HG02938 (cell line): ENCODE results near the gene STON1.
A peak's percentile ranks its signal among the peaks of the same experiment; 100 is the strongest.
"Not testable (repeated sequence)": the region's sequence is repeated elsewhere in the genome, so short reads cannot be mapped to it uniquely, and the experiment has no call there.

ENCODE experiments used
- ATAC-seq: cut with Tn5 transposase; IDR thresholded peaks from one replicate; pipeline ENCODE4 v1.9.1; 2021; ENCODE audit warnings: mild to moderate bottlenecking, moderate library complexity; ENCODE audit not compliant: unreplicated experiment

STON1 gene

DNA sequence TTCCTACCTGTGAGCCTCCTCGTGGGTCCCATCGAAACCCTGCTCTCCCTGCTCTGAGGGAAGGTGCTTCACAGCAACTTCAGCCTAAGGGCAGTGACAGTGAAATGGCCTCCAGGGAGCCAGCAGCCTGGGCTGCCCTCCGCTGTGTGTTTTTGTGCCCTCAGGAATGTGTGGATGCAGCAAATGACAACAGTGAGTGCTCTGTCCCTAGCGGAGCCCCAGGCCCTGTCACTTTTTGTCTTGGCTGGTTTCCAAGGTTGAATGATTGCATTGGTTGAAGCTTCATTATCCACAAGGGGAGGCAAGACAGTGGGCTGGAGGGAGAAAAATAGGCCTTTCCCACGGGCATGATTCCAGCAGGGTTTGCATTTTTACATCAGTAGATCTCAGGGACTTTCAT, 42.9 kb downstream of the STON1 start:
- no peak for ATAC-seq

DNA sequence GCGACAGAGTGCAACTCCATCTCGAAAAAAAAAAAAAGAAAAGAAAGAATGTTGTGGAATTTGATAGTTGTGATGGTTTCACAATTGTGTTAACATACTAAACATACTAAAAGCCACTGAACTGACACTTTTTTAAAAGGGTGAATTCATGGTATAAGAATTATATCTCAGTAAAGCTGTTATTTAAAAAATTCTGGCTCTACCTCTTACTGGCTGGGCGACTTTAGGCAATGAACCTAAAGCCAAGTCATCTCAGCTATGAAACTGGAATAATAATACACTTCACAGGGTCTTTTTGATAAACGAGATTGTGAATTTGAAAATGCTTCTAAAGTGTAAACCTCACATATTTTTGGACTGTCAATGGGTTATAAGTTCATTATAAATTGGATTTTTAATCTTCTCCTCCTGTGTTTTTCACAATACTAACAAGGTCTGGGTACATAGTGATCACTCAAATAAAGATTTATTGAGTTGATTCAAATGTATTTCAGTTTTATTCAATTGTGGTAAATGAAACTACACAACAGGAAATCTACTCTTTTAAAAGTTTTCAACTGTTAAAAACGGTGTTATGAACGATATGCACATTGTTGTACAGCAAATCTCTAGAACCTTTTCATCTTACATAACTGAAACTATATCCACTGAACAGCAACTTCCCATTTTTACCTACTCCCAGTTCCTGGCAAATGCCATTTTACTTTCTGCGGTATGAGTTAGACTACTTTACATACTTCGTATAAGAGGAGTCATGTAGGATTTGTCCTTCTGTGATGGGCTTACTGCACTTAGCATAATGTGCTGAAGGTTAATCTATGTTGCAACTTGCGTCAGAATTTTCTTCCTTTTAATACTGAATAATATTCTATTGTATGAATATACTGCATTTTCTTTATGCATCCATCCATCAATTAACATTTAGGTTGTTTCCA, 44.7 kb downstream of the STON1 start:
- ATAC-seq: no peak

DNA sequence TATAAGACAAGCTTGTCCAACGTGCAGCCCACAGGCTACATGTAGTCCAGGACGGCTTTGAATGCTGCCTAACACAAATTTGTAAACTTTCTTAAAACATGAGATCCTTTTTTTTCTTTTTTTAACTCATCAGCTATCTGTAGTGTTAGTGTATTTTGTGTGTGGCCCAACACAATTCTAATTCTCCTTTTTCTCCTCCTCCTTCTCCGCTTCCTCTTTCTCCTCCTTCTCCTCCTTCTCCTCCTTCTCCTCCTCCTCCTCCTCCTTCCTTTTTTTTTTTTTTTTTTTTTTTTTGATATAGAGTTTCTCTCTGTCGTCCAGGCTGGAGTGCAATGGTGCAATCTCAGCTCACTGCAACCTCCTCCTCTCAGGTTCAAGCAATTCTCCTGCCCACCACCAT, 48.4 kb downstream of the STON1 start:
- ATAC-seq: no peak

GRCh38 chr2:48583961-48584360, 54.0 kb downstream of the STON1 start:
- no peak for ATAC-seq

- no peak for ATAC-seq
Measured at GRCh38 chr2:48584551-48584950, 54.6 kb downstream of the STON1 start.

DNA sequence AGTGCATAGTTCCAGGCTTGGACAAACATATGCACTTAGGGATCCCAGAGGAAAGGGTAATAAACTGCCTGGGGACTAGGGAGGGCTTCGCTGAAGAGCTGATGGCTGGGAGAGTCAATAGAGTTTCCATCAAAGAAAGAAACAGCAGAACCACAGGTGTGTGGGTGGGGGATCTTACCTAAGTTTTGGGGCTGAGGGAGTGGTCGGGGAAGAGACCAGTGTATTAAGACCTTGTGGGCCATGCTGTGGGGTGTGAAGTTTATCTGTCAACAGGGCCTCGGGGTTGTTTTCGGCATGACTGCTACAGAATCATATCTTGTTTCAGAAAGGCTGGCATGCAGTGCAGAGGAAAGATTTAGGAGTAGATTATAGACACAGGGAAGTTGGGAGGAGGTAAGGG, 56.5 kb downstream of the STON1 start:
- ATAC-seq: no peak

GRCh38 chr2:48587560-48587959, 57.6 kb downstream of the STON1 start:
- no peak for ATAC-seq

DNA sequence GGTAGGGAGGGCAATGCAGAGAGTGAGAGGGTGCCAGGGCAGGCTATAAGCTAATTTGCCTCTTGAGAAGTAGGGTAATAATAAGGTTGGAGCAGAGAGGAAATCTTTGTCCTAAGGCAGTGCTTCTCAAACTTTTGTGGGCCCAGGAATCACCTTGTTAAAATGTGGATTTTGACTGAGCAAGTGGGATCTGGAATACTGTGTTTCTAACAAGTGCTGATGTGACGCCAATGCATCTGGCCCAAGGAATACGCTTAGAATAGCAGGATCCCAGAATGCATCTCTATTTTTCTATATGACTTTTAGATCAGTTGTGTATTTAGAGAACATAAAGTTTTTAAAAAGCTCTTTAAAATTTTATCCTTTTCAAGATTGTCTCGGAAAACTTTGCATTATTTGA, 58.0 kb downstream of the STON1 start:
- ATAC-seq: no peak

DNA sequence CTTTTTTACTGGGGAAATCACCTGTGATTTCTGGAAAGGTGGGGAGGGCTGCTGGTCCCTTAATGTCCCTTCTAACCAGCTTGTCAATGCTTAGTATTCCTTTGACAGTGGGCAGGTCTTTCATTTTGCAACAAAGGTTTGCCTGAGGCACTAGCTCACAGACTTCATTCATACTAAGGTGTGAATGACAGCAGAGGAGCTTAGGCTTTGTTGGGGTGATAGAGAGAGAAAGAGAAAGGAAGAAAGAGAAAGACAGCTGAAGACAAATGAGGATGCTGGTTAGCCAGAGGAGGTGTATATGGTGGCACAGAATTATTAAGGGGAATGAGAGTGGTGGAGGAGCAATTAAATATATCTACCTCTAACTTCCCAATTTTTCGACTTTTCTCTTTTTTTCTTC, 58.8 kb downstream of the STON1 start:
- ATAC-seq: no peak

- ATAC-seq: no peak
Measured at GRCh38 chr2:48589170-48589767, 59.3 kb downstream of the STON1 start.

DNA sequence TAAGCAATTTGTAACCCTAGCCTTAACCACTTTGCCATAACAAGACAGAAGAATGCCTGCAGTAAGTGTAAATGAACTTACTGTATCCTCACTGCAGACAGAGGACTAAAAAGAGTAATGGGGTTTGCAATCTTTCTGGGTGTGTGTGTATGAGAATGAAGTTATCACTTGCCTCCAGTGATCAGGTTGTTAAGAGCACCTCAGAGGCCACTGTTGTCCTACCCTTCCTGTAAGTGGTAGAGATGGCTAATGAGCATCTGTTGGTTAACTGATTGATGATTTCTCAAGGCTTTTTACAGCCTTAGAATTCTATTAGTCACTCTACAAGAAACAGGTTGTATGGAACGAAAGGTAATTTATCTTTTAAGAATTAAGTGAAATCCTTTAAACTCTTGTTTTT, 60.1 kb downstream of the STON1 start:
- ATAC-seq: no peak

- no peak for ATAC-seq
Measured at GRCh38 chr2:48592067-48592466, 62.1 kb downstream of the STON1 start.

GRCh38 chr2:48596751-48597150, 66.8 kb downstream of the STON1 start:
- ATAC-seq: not testable (repeated sequence)

DNA sequence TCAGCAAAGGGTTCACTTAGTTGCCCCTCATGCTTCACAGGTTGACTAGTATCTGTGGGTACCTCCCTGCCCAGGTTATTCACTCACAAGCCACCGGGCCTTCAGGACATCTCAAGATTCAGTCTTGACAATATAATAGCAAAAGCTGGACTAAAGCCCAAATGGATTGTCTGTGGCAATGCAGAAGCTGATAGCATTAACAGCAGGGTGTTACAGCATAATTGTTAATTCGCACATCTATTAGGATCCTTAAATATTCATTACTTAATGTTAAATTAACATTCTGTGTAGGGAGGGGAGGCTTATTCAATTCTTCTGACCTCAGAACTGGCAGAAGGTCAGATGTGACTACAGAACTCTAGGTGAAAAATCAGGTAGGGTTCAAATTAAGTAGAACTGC, 67.5 kb downstream of the STON1 start:
- ATAC-seq: no peak

DNA sequence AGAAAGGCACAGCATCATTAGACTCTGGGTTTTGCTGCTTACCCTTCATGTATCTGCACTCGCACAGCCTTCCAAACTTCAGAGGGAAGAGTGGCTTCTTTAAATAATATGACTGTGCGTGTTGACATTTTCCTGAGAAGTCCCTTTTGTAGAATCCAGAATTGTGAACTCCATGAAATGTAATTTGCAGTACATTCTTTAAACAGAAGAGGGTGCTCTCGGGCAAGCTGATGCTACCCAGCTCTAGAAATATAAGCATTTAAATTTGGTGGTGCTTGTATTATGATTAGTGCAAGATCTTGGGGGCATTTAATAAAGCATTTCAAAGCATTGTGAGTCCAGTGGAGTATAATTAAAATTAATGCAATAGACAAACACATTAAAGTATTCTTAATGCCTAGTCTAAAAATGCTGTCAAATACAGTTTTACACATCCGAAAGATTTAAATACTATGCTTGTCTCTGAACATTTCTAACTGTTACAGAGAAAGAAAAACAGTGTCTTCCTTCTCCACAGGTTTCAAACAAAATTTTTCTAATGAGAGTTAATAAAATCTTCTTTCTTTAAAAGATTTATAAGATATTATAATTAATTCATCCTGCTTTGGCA, 70.4 kb downstream of the STON1 start:
- ATAC-seq: no peak

DNA sequence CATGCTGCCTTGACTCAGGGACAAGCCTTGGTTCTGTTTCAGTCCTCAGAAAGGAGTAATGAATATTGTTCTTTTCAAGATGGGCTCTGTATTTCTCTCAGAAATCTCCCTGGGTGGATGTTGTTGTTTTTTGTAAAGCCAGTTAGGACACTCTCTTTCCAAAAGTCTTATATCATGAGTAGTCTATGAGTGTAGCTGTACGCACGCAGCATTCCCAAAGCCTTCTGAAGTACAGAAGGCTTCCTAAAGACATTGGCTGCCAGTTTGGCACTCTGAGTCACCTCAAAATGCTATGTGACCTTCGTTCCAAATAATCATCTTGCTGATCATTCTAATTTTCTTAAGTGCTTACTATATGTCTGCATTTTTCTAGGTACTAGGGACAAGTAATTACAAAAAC, 71.0 kb downstream of the STON1 start:
- no peak for ATAC-seq

- ATAC-seq: peak; percentile 53
Measured at GRCh38 chr2:48601349-48601748, 71.4 kb downstream of the STON1 start.

GRCh38 chr2:48605482-48606175, 75.7 kb downstream of the STON1 start:
- ATAC-seq: no peak

DNA sequence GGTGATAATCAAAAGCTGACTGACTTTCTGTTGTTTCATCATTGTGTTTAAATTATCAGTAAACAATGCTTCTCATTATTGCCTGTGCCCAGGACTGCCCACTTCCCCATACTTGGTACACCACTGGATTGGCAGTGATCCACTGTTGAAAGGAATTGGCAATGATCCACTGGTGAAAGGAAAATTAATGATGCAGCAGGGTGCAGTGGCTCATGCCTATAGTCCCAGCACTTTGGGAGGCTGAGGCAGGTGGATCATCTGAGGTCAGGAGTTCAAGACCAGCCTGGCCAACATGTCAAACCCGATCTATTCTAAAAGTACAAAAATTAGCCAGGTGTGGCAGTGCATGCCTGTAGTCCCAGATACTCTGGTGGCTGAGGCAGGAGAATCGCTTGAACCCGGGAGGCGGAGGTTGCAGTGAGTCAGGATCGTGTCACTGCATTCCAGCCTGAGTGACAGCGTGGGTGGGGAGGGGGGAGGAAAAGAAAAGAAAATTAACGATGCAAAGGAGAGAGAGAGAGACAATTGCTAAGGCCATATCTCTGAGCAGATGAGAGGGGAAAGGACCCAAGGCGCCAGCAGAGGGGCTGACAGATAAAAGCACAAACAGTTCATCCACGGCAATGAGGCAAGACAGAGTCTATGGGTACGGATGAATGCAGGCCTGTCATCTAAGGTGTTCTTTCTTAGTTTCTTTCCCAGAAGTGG, 77.5 kb downstream of the STON1 start:
- ATAC-seq: no peak

DNA sequence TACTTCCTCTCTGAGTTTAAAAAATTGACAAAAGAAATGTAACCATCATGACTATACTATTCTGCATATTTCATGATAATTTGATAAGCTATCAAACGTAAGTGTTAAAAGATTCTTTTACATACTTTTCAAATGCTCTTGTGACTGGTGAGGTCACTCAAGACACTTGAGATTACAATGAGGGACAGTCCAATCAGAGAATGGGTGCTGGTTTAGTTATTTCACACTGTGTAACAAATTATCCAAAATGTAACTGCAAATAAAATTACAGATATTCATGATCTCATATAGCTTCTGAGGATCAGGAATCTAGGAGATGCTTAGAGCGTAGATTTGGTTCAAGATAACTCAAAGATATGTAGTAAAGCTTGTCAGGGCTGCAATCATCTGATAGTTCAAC, 83.3 kb downstream of the STON1 start:
- ATAC-seq: no peak

DNA sequence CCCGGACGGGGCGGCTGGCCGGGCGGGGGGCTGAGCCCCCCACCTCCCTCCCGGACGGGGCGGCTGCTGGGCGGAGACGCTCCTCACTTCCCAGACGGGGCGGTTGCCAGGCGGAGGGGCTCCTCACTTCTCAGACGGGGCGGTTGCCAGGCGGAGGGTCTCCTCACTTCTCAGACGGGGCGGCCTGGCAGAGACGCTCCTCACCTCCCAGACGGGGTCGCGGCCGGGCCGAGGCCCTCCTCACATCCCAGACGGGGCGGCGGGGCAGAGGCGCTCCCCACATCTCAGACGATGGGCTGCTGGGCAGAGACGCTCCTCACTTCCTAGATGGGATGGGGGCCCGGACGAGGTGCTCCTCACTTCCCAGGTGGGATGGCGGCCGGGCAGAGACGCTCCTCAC, 84.6 kb downstream of the STON1 start:
- ATAC-seq: not testable (repeated sequence)
